ENCODE results near the gene SH3BP4.

SH3BP4 gene

DNA sequence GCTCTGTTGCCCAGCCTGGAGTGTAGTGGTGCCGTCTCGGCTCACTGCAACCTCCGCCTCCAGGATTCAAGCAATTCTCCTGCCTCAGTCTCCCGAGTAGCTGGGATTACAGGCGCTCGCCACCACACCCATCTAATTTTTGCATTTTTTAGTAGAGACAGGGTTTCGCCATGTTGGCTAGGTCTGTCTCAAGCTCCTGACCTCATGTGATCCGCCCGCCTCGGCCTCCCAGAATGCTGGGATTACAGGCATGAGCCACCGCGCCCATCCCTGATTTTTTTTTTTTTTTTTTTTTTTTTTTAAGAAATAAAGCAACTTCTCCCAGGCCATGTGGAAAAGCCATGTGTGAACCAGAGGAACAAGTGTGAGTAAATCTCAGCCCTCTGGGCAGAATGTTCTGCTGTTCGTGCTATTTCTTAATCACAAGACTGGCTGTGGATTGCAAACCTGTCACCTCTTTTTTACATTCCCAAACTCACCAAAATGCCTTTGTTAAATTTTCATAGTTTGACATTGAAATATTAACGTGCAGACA, 6.4 kb upstream of the SH3BP4 start:
- no peak for DNase-seq (ENCODE audit: low read depth in 1 of 2, low spot score in 1 of 2)

- DNase-seq (ENCODE audit: low read depth in 1 of 2, low spot score in 1 of 2) = no peak
Observed at GRCh38 chr2:234947556-234947955, 4.3 kb upstream of the SH3BP4 start.

DNA sequence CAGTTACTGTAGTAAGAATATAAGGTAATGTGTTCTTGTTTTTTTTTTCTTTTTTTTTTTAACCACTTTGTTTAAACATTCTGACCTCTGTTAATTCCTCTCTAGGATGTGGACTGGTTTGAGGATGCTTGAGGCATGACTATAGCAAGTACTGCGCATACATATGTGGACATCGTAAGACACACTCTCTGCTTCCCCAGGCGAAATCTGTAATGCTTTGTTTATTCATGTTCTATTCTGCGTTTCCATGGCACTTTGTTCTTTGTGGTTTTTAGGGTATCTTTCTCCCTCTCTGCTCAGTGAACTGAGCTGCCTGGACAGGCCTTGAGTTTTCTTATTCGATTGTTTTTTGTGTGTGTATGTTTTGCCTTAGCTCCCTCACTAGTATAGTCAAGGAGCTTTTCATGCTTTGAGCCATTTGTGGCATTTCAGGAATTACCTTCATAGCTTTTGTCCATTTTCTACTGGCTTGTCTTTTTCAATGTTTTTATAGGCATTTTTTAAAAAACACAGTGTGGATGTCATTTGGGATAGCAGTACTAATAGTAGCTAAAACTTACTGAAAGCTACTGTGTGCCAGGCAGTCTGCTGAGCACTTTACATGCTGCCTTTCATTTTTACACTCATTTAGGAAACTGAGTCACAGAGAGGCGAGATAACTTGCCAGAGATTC, 1.9 kb upstream of the SH3BP4 start:
- no peak for DNase-seq (ENCODE audit: low read depth in 1 of 2, low spot score in 1 of 2)

- DNase-seq (ENCODE audit: low read depth in 1 of 2, low spot score in 1 of 2) = no peak
Observed at GRCh38 chr2:234950435-234950729, 1.4 kb upstream of the SH3BP4 start.

- no peak for DNase-seq (ENCODE audit: low read depth in 1 of 2, low spot score in 1 of 2)
Observed at GRCh38 chr2:234950730-234951663, 820 bp upstream of the SH3BP4 start.

DNA sequence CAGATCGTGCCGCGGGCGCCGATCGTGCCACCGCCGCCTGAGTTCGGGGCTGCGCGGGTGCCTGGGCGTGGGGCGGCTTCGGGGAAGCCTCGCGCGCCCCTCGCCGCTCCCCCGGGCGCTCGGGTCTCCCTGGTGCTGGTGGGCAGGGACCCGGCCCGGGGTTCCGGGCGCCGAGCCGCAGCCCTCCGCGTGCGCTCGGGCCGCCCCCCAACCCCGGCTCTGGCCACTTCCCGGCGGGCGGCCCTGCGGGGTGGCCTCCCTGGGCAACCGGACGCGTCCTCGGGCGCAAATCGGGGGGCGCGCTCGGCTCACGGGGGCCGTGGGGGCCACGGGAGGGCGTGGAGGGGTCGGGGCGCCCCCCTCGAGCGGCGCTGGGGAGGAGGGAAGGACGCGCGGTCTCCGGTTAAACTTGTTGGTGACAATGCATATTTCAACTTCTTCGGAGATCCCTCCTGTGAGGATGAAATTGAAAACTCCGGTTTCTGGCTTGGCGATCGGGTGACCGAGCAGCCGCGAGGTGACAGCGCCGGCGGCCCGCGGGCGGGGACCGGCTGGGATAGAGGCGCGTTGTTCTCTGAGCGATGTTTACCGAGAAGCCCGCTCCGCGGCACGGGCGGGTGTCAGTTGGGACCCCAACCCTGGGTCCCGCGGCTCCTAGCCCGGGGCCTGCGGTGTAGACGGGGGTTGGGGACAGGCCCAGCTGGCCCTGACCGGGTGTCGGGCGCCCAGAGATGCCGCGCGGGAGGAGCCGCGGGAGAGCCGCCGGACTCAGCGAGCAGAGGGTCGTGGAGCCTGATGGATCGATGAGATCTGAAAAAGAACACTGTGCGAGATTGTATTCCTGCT, 676 bp downstream of the SH3BP4 start:
- no peak for DNase-seq (ENCODE audit: low read depth in 1 of 2, low spot score in 1 of 2)

DNA sequence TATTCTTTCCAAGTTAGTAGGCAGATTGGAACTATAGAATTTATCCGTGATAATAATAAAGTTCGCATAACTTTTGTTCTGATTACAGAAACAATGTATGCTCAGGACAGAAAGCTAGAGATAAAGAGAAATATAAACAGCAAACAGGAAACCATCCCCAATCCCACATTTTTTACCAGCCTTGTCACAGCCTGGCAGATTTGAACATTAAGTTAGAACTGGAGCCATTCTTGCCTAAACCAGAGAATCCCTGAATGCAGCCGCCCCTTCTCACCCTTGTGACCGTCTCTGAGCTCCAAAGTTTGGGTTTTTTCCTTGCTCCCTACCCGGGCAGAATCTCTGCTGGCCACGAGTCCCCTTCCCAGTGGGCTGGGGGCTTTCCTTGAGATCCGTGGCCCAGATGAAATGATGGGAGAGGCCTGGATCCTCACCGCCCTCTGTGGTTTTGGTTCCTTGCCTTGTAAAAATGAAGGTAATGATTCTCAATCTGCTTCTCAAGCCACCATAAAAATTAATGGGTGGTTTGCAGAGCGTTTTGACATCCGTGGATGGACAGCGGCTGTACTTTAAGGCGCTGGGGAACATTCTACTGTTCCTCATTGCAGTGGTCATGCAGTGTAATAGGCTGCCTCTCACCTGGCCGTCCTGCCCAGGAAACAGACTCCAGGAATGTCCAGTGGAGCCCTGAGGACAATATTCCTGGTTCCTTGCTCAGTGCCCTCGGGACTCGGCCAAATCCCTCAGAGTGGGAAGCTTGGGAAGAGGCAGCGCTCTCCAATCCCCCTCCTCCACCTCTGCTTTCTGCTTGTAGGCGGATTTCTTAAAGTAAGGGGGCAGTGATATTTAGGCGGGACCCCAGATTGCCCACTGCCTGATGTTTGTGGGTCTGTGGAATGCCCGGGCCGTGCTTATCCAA, 1.6 kb downstream of the SH3BP4 start:
- no peak for DNase-seq (ENCODE audit: low read depth in 1 of 2, low spot score in 1 of 2)

DNA sequence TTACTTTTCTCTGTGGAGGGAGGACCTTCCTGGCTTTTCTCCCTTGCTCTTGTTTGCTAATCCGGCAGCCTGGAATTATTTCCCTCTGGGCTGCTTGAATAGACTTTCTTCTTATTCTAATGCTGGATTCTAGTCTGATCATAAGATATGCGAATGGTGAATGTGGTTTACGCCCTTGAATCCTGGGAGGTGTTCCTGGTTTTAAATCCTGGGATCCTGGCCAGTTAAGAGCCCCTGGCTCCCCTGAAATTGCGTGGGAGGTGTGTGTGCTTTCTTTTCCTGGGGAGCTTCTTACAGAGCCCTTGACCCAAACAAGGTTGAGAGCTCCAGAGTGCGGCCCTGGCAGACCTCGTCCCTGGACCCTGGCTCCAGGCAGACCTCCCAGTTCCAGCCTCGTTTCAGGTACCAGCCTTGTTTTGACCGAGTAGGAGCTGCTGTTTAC, 2.8 kb downstream of the SH3BP4 start:
- no peak for DNase-seq (ENCODE audit: low read depth in 1 of 2, low spot score in 1 of 2)

DNA sequence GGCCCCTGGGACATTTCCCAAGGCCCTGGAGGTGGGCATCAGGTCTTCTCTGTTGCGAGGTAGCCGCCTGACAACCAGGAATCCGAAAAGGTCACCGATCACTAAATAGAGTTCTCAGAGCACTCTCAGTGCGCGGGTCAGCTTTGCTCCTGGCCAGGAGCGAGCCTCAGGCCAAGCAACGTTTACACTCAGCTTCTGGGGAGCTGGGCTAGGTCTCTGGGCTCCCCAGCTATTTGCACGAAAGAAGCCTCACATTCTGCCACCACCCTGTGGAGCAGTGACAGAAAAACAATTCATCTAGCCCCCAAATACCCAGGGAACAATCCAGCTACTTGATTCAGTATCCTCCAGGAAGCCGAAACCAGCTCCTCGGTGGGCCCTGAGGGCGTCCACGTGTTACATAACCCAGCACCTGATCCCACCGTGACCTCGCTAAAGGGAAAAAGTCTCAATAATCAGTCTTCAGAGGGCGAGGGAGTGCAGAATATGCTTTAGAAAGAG, 3.3 kb downstream of the SH3BP4 start:
- DNase-seq (ENCODE audit: low read depth in 1 of 2, low spot score in 1 of 2) = no peak

- DNase-seq (ENCODE audit: low read depth in 1 of 2, low spot score in 1 of 2) = no peak
Observed at GRCh38 chr2:234955971-234956509, 4.2 kb downstream of the SH3BP4 start.

DNA sequence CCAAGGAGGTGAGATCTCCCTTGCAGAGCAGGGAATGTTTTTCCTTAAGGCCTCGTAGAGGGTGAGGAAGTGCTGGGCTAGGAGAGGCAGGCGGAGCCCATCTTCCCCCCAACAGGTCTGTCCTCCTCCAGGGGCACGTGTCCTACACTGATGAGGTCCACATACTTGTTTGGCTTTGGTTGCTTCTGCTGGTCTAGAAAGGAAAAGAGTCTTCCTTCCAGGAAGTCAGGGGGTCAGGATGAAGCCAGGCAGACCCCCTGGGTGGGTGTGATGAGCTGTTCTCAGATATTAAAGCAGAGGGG, 6.0 kb downstream of the SH3BP4 start:
- DNase-seq (ENCODE audit: low read depth in 1 of 2, low spot score in 1 of 2) = no peak

DNA sequence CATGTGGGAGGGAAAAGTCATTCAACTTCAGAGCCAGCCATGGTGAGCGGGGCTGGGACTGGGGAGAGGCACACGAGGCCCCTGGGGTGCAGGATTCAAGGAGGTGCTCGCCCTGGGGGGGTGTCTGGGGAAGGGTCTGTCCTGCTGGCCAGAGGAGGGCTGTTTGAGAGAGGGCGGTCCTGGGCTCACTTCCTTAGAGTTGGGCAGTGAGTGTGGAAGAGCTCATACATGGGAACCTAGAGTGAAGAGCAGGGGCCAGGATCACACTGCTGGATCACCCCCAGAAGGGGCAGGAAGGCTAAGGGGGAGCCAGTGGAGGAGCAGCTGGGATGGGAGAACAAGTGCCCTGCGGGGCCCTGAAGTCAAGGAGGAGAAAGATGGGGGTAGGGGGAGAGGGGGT, 6.5 kb downstream of the SH3BP4 start:
- no peak for DNase-seq (ENCODE audit: low read depth in 1 of 2, low spot score in 1 of 2)

DNA sequence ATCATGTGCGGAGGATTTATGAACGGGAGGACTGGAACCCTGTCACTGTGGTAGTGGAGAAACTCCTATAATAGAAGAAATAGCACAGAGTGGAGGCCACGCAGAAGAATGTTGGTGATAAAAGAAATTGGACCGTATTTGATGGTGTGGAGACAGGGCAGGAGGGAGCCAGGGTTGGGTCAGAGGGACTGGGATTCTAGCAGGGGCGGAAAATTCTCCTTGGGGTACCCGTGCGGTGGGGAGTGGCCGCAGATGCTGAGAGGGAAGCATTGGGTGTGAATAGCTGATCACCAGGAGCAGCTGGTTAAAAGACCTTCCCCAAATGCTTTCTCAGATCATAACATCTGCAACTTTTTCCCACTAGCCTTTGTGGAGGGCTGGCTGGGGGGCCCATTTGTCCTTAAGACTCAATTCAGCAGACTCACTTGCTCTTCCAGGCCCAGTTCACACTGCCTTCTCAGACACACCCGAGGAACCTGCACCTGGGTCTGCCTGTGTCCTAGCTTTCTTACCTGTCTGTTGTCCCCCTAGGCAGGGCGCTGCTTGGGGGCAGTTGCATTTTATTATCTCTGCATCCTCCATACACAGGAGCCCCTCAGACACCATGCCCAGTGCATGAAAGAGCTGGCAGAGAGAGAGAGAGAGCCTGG, 7.1 kb downstream of the SH3BP4 start:
- DNase-seq (ENCODE audit: low read depth in 1 of 2, low spot score in 1 of 2) = no peak

GRCh38 chr2:234960175-234961088, 8.6 kb downstream of the SH3BP4 start:
- no peak for DNase-seq (ENCODE audit: low read depth in 1 of 2, low spot score in 1 of 2)

GRCh38 chr2:234961784-234962183, 10.0 kb downstream of the SH3BP4 start:
- DNase-seq (ENCODE audit: low read depth in 1 of 2, low spot score in 1 of 2) = no peak

DNA sequence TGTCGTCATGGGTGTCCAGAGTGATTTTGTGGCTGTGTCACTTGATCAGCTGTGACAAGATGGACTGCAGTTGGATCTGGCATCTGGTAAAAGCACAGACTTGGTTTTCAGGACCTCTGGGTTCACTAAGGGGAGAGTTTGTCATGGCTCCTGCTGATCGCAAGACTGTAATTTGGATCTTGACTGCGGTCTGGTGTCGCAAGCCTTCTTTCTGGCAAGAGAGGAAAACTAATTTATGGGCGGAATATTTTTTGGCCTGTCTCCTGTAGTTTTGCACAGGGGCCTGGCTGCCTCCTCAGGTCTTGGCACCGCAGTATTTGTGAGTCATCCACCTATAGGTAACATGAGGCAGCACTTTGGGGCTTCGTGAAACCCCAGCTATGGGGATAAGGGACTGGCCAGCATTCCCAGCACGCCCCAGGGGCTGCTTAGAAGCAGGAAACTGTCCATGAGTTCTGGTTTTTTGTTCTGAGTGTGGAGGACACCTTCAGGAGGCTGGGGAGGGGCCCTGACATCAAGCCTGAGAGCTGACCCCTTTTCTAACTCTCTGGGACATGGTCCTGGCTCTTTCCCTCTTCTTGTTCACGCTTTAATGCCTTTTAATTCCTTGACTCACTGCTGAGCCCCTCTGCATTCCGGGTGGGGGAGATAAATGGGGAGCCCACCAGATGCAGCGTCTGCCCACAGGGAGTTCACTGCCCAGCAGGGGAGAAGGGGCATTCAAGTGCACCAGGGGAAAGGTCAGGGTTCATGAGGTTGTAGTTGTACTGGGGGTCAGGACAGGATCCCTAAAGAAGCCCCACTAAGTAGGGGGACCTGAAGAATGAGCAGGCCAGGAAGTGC, 12.2 kb downstream of the SH3BP4 start:
- no peak for DNase-seq (ENCODE audit: low read depth in 1 of 2, low spot score in 1 of 2)

GRCh38 chr2:234964631-234965461, 13.0 kb downstream of the SH3BP4 start:
- no peak for DNase-seq (ENCODE audit: low read depth in 1 of 2, low spot score in 1 of 2)

All from stimulated activated CD4-positive, alpha-beta T cell treated with anti-CD3 and anti-CD28 coated beads, Interleukin-15, amount 100 ng/mL, for 1 hour (primary cell).